Measurements from ENCODE around the gene MMGT1. TPM values are rescaled to one million over a fixed set of nuclear protein-coding genes. Genes with fewer than 3 reads are reported as not detected.

MMGT1 gene
- total RNA-seq, 1 donor from 2014 or later = 22.0 TPM

GRCh38 chrX:135975421-135975820 lies 1.6 kb upstream of the MMGT1 start:
- H3K36me3 ChIP-seq (ENCODE audit: insufficient read depth, low read length) = no peaks in the 10 kb centered on the region
- H2AFZ ChIP-seq (ENCODE audit: low read depth, low read length) = no peak overlapping the region
- no peak overlapping the region for H3K4me2 ChIP-seq (ENCODE audit: low read length)
- peaks cover 24% of the 10 kb centered on the region for H3K79me2 ChIP-seq (ENCODE audit: insufficient read depth, low read length)
- peaks cover 7% of the 10 kb centered on the region for H3K4me1 Mint-ChIP-seq (ENCODE audit: low read depth, unreplicated experiment)
- no peaks in the 10 kb centered on the region for H3K9me3 ChIP-seq (ENCODE audit: insufficient read depth, low read depth, low read length)
- H3K27me3 ChIP-seq (ENCODE audit: insufficient read depth, low read length) = no peaks in the 10 kb centered on the region
- no peak for TF ChIP-seq CTCF (IDR thresholded peaks at IDR 0.05; ENCODE audit: insufficient read depth, low read depth, low read length)
- no peak for TF ChIP-seq EZH2 (IDR thresholded peaks at IDR 0.05; ENCODE audit: insufficient read depth, low read length)
- no peak overlapping the region for H3K27ac ChIP-seq (ENCODE audit: low read depth, low read length)
- H4K20me1 ChIP-seq (ENCODE audit: insufficient read depth, low read length) = peaks cover 13% of the 10 kb centered on the region
- H3K27me3 Mint-ChIP-seq (ENCODE audit: low read depth, unreplicated experiment) = no peaks in the 10 kb centered on the region
- FAIRE-seq = no peak
- DNase-seq (ENCODE audit: low read depth) = no peak
- no peaks in the 10 kb centered on the region for H3K4me1 ChIP-seq (ENCODE audit: insufficient read depth, low read length)
- H3K4me3 Mint-ChIP-seq (ENCODE audit: unreplicated experiment) = no peak overlapping the region
- H3K4me3 ChIP-seq (ENCODE audit: insufficient read depth, low read depth, low read length) = no peak overlapping the region
- no peak overlapping the region for H3K9ac ChIP-seq (ENCODE audit: low read length)
- no peak overlapping the region for H3K27ac Mint-ChIP-seq (ENCODE audit: unreplicated experiment)
- H3K9me3 Mint-ChIP-seq (ENCODE audit: unreplicated experiment) = no peaks in the 10 kb centered on the region
- H3K36me3 Mint-ChIP-seq (ENCODE audit: low read depth, unreplicated experiment) = no peaks in the 10 kb centered on the region

GRCh38 chrX:135974279-135974856 lies 580 bp upstream of the MMGT1 start:
- FAIRE-seq = no peak
- Histone ChIP-seq H3K27me3 (ENCODE audit: insufficient read depth, low read length) (no peaks in the 10 kb centered on the region), H3K9me3 (ENCODE audit: insufficient read depth, low read depth, low read length) (no peaks in the 10 kb centered on the region), H3K4me1 (ENCODE audit: insufficient read depth, low read length) (no peaks in the 10 kb centered on the region), H2AFZ (ENCODE audit: low read depth, low read length) (peak overlapping the region; percentile 41), H3K36me3 (ENCODE audit: insufficient read depth, low read length) (no peaks in the 10 kb centered on the region), H3K4me2 (ENCODE audit: low read length) (peak overlapping the region; percentile 81), H4K20me1 (ENCODE audit: insufficient read depth, low read length) (peaks cover 13% of the 10 kb centered on the region), H3K9ac (ENCODE audit: low read length) (no peak overlapping the region), H3K4me3 (ENCODE audit: insufficient read depth, low read depth, low read length) (peak overlapping the region; percentile 52), H3K27ac (ENCODE audit: low read depth, low read length) (no peak overlapping the region), H3K79me2 (ENCODE audit: insufficient read depth, low read length) (peaks cover 29% of the 10 kb centered on the region)
- Mint-ChIP-seq H3K27me3 (ENCODE audit: low read depth, unreplicated experiment) (no peaks in the 10 kb centered on the region), H3K4me3 (ENCODE audit: unreplicated experiment) (peak overlapping the region; percentile 77), H3K27ac (ENCODE audit: unreplicated experiment) (no peak overlapping the region), H3K4me1 (ENCODE audit: low read depth, unreplicated experiment) (peaks cover 7% of the 10 kb centered on the region), H3K9me3 (ENCODE audit: unreplicated experiment) (no peaks in the 10 kb centered on the region), H3K36me3 (ENCODE audit: low read depth, unreplicated experiment) (no peaks in the 10 kb centered on the region)
- peak; percentile 22 for DNase-seq (ENCODE audit: low read depth)
- TF ChIP-seq CTCF (IDR thresholded peaks at IDR 0.05; ENCODE audit: insufficient read depth, low read depth, low read length) (no peak), EZH2 (IDR thresholded peaks at IDR 0.05; ENCODE audit: insufficient read depth, low read length) (no peak)

GRCh38 chrX:135973025-135973547 lies 702 bp downstream of the MMGT1 start:
- peak overlapping the region; percentile 95 for H3K4me3 ChIP-seq (ENCODE audit: insufficient read depth, low read depth, low read length)
- H3K79me2 ChIP-seq (ENCODE audit: insufficient read depth, low read length) = peaks cover 37% of the 10 kb centered on the region
- FAIRE-seq = peak; percentile 43
- peak overlapping the region; percentile 88 for H3K4me2 ChIP-seq (ENCODE audit: low read length)
- Mint-ChIP-seq H3K27ac (ENCODE audit: unreplicated experiment) (peak overlapping the region; percentile 99), H3K36me3 (ENCODE audit: low read depth, unreplicated experiment) (no peaks in the 10 kb centered on the region), H3K4me3 (ENCODE audit: unreplicated experiment) (peak overlapping the region; percentile 97), H3K4me1 (ENCODE audit: low read depth, unreplicated experiment) (peaks cover 7% of the 10 kb centered on the region), H3K9me3 (ENCODE audit: unreplicated experiment) (no peaks in the 10 kb centered on the region), H3K27me3 (ENCODE audit: low read depth, unreplicated experiment) (no peaks in the 10 kb centered on the region)
- peak overlapping the region; percentile 95 for H3K9ac ChIP-seq (ENCODE audit: low read length)
- no peaks in the 10 kb centered on the region for H3K36me3 ChIP-seq (ENCODE audit: insufficient read depth, low read length)
- no peaks in the 10 kb centered on the region for H3K9me3 ChIP-seq (ENCODE audit: insufficient read depth, low read depth, low read length)
- no peak for TF ChIP-seq CTCF (IDR thresholded peaks at IDR 0.05; ENCODE audit: insufficient read depth, low read depth, low read length)
- TF ChIP-seq EZH2 (IDR thresholded peaks at IDR 0.05; ENCODE audit: insufficient read depth, low read length) = no peak
- no peak for DNase-seq (ENCODE audit: low read depth)
- H2AFZ ChIP-seq (ENCODE audit: low read depth, low read length) = peak overlapping the region; percentile 94
- H4K20me1 ChIP-seq (ENCODE audit: insufficient read depth, low read length) = peaks cover 13% of the 10 kb centered on the region
- H3K27me3 ChIP-seq (ENCODE audit: insufficient read depth, low read length) = no peaks in the 10 kb centered on the region
- H3K4me1 ChIP-seq (ENCODE audit: insufficient read depth, low read length) = no peaks in the 10 kb centered on the region
- H3K27ac ChIP-seq (ENCODE audit: low read depth, low read length) = peak overlapping the region; percentile 95

All from astrocyte (in vitro differentiated cells and primary cell).